DND-41 (cell line): ENCODE measurements around the gene LZTFL1.

Source experiments
- EZH2 ChIP-seq: IDR thresholded peaks from 3 replicates; pipeline ENCODE4 v1.6.1; 2012; ENCODE audit warnings: borderline replicate concordance, low read depth, mild to moderate bottlenecking, moderate library complexity, low read length, inconsistent platforms; ENCODE audit not compliant: severe bottlenecking
- TF ChIP-seq, protein P1 (sequence below): IDR thresholded peaks from 2 replicates; pipeline ENCODE4 v1.5.1; 2012; ENCODE audit warnings: borderline replicate concordance, low read length, moderate library complexity, mild to moderate bottlenecking; ENCODE audit not compliant: poor library complexity, severe bottlenecking; ENCODE audit errors: extremely low read depth

DNA sequence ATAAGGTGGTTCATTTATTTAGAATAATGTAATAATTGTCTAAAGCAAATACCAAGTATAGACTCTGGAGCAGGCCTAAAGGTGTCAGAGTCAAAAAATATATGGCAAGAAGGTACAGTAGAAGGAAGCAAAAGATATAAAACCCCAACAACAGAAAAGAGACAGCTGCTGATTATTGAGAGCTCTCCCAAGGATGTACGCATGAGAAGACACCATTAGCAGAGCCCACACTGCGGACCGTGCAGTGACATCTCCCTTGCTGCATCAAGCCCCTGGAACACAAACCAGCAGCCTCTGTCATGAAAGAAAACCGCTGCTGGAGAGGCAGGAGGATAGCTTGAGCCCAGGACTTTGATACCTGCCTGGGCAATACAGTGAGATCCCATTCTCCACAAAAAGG lies 27.6 kb downstream of the LZTFL1 start:
- TF ChIP-seq, protein P1, sequence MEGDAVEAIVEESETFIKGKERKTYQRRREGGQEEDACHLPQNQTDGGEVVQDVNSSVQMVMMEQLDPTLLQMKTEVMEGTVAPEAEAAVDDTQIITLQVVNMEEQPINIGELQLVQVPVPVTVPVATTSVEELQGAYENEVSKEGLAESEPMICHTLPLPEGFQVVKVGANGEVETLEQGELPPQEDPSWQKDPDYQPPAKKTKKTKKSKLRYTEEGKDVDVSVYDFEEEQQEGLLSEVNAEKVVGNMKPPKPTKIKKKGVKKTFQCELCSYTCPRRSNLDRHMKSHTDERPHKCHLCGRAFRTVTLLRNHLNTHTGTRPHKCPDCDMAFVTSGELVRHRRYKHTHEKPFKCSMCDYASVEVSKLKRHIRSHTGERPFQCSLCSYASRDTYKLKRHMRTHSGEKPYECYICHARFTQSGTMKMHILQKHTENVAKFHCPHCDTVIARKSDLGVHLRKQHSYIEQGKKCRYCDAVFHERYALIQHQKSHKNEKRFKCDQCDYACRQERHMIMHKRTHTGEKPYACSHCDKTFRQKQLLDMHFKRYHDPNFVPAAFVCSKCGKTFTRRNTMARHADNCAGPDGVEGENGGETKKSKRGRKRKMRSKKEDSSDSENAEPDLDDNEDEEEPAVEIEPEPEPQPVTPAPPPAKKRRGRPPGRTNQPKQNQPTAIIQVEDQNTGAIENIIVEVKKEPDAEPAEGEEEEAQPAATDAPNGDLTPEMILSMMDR, result no peak
- TF ChIP-seq EZH2, result no peak
